ENCODE measurements around the gene EED. TPM values are rescaled to one million over a fixed set of nuclear protein-coding genes. Genes with fewer than 3 reads are reported as not detected.

Gene EED
- total and polyA plus RNA-seq, 9 of the 15 experiments (the other 6 are each of a cell fraction or from before 2014, with no cell fraction given) = 33.0 to 110 (median 55.1) TPM

GRCh38 chr11:86218125-86219084 lies 26.1 kb upstream of the EED start (continued):
- TF ChIP-seq LARP7 (IDR thresholded peaks at IDR 0.05) (no peak), IFI16 (CRISPR knock-in tag; IDR thresholded peaks at IDR 0.05) (no peak)

- POLR2A ChIA-PET = interaction anchor here (0.6 to 1.1 kb wide), 2 partner anchors 18 to 394 kb away, joined by 3 to 4 read pairs; no protein-coding TSS in a partner anchor
- no TSS peak for BruUV-seq (replicated peaks)
- Histone ChIP-seq H3K27ac (ENCODE audit: extremely low read depth, low read depth, low read length) (no peak overlapping the region), H3K4me2 (ENCODE audit: insufficient read depth, low read length) (no peak overlapping the region), H3K36me3 (ENCODE audit: control insufficient read depth, insufficient read depth, low read length) (no peaks in the 10 kb centered on the region), H3K27me3 (ENCODE audit: control insufficient read depth in 2 of 2, insufficient read depth in 2 of 2, low read length in 2 of 2) (no peaks in the 10 kb centered on the region), H3K79me2 (ENCODE audit: control insufficient read depth, insufficient read depth, low read length) (no peaks in the 10 kb centered on the region), H3K4me1 (replicated peaks in 1 of 2; ENCODE audit: control insufficient read depth in 2 of 2, insufficient read depth in 2 of 2, low read length in 2 of 2) (peaks cover 3 to 14% of the 10 kb centered on the region in 2 experiments; a peak in 3 of 5 replicates), H3K4me3 (no peak overlapping the region), H2AFZ (ENCODE audit: low read depth, low read length) (peak overlapping the region; percentile 95; the same call in 1 of the 2 replicates), H3K9me3 (replicated peaks; ENCODE audit: control insufficient read depth, insufficient read depth, low read depth, low read length) (no peaks in the 10 kb centered on the region), H3K9me1 (ENCODE audit: control insufficient read depth, insufficient read depth, low read length) (no peaks in the 10 kb centered on the region), H4K20me1 (replicated peaks; ENCODE audit: control insufficient read depth, insufficient read depth, low read length) (no peaks in the 10 kb centered on the region), H3K9ac (ENCODE audit: insufficient read depth in 1 of 2, low read depth in 2 of 2, low read length in 2 of 2) (no peak overlapping the region)
- TF ChIP-seq SPI1 (IDR thresholded peaks at IDR 0.05; ENCODE audit: borderline replicate concordance, low read depth, low read length) (0 out of 2 replicates have a peak, but pooled peaks have one; percentile 38), REST (IDR thresholded peaks at IDR 0.05; ENCODE audit: borderline replicate concordance) (no peak), REST (CRISPR knock-in tag; IDR thresholded peaks at IDR 0.05; ENCODE audit: low read depth) (no peak)
- in situ Hi-C loops (cut with MboI) (no loop called here), intact Hi-C loops (cut with micrococcal nuclease) (loop anchor here (2.0 to 5.0 kb wide), 5 partner anchors 43 to 622 kb away; partner anchors contain the start of gene CCDC83)
- 77% methylated on average over 7 of the region's 7 CpGs for WGBS (ENCODE audit: insufficient coverage, low coverage, missing lambda C conversion rate)
- FAIRE-seq = no peak
- CTCF ChIA-PET (ENCODE audit: low intra/inter-chr PET ratio) = interaction anchor here (1.6 to 3.6 kb wide), 4 partner anchors 152 to 364 kb away, joined by 4 to 24 read pairs (median 5); partner anchors contain the start of gene CCDC83
- DNase-seq (ENCODE audit: extremely low read depth in 1 of 4, low spot score in 3 of 4) = no peak
- no peak for ATAC-seq
Observed at GRCh38 chr11:86219311-86220193, 25.0 kb upstream of the EED start.
